Measurements from ENCODE around the gene PCLAF. TPM values are rescaled to one million over a fixed set of nuclear protein-coding genes. Genes with fewer than 3 reads are reported as not detected.
"Not testable (repeated sequence)": the region's sequence is repeated elsewhere in the genome, so short reads cannot be mapped to it uniquely, and the experiment has no call there.

PCLAF gene
- total and polyA plus RNA-seq, 2 of the 13 experiments (the other 11 are each of a cell fraction or from before 2014, with no cell fraction given), result 98.6 to 98.9 TPM

DNA sequence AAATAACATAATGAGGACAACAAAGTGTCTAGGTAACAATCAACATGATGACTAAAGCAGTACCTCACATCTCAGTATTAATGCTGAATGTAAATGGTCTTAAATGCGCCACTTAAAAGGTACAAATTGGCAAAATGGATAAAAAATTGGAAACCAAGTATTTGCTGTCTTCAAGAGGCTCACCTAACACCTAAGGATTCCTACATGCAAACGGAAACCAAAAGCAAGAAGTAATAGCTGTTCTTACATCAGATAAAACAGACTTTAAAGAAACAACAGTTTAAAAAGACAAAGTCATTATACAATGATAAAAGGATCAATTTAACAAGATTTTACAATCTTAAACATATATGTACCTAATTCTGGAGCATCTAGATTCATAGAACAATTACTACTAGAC, 47.7 kb downstream of the PCLAF start (continued):
- TF ChIP-seq PRDM10 (CRISPR knock-in tag; IDR thresholded peaks at IDR 0.05; ENCODE audit: low read depth), result no peak
- no peak for TF ChIP-seq ZNF468 (CRISPR knock-in tag; IDR thresholded peaks at IDR 0.05)
- TF ChIP-seq ZBTB1 (CRISPR knock-in tag; IDR thresholded peaks at IDR 0.05; ENCODE audit: borderline replicate concordance), result no peak

GRCh38 chr15:64331668-64332067, 49.6 kb downstream of the PCLAF start:
- DNase-seq (ENCODE audit: low spot score); H3K4me1 ChIP-seq (ENCODE audit: insufficient read depth, low read length); H3K9me3 ChIP-seq (ENCODE audit: low read length); FAIRE-seq; in situ Hi-C loops (cut with HindIII; ENCODE audit: extremely low pct_ligation_motif_present, low pct_unique_long_range_greater_than_20kb); POLR2A ChIA-PET; H3K4me2 ChIP-seq (ENCODE audit: low read depth, low read length); BruUV-seq (replicated peaks); H2AFZ ChIP-seq (ENCODE audit: low read length); CTCF ChIA-PET (ENCODE audit: low intra/inter-chr PET ratio, low total read pairs); H3K4me3 ChIP-seq (replicated peaks in 1 of 3; ENCODE audit: insufficient read depth in 1 of 3, low read depth in 2 of 3, low read length in 3 of 3); H3K9ac ChIP-seq (ENCODE audit: insufficient read depth, low read depth, low read length); H4K20me1 ChIP-seq (ENCODE audit: insufficient read depth, low read length); ATAC-seq; H3K36me3 ChIP-seq (replicated peaks in 1 of 2; ENCODE audit: control insufficient read depth in 1 of 2, insufficient read depth in 2 of 2, low read length in 2 of 2); intact Hi-C loops (cut with micrococcal nuclease; ENCODE audit: unreplicated experiment); H3K27ac ChIP-seq (ENCODE audit: extremely low read length, insufficient read depth, low read length); H3K27me3 ChIP-seq (ENCODE audit: control insufficient read depth in 1 of 2, insufficient read depth in 2 of 2, low read length in 2 of 2); H3K79me2 ChIP-seq (ENCODE audit: insufficient read depth, low read length): not testable (repeated sequence)
- 39% methylated on average over 2 of the region's 3 CpGs for WGBS (ENCODE audit: low lambda C conversion rate)

GRCh38 chr15:64326975-64327374, 54.3 kb downstream of the PCLAF start:
- H3K79me2 ChIP-seq (ENCODE audit: insufficient read depth, low read length); CTCF ChIA-PET (ENCODE audit: low intra/inter-chr PET ratio, low total read pairs); in situ Hi-C loops (cut with HindIII; ENCODE audit: extremely low pct_ligation_motif_present, low pct_unique_long_range_greater_than_20kb); H3K9me3 ChIP-seq (ENCODE audit: low read length); H2AFZ ChIP-seq (ENCODE audit: low read length); H3K4me3 ChIP-seq (replicated peaks in 1 of 3; ENCODE audit: insufficient read depth in 1 of 3, low read depth in 2 of 3, low read length in 3 of 3); H4K20me1 ChIP-seq (ENCODE audit: insufficient read depth, low read length); FAIRE-seq; H3K27ac ChIP-seq (ENCODE audit: extremely low read length, insufficient read depth, low read length); H3K36me3 ChIP-seq (replicated peaks in 1 of 2; ENCODE audit: control insufficient read depth in 1 of 2, insufficient read depth in 2 of 2, low read length in 2 of 2); DNase-seq (ENCODE audit: low spot score); H3K4me1 ChIP-seq (ENCODE audit: insufficient read depth, low read length); H3K4me2 ChIP-seq (ENCODE audit: low read depth, low read length); POLR2A ChIA-PET; H3K9ac ChIP-seq (ENCODE audit: insufficient read depth, low read depth, low read length); BruUV-seq (replicated peaks); intact Hi-C loops (cut with micrococcal nuclease; ENCODE audit: unreplicated experiment); ATAC-seq; H3K27me3 ChIP-seq (ENCODE audit: control insufficient read depth in 1 of 2, insufficient read depth in 2 of 2, low read length in 2 of 2): not testable (repeated sequence)
- no CpG with 5 or more reads among the region's 15 CpGs for WGBS (ENCODE audit: low lambda C conversion rate)

DNA sequence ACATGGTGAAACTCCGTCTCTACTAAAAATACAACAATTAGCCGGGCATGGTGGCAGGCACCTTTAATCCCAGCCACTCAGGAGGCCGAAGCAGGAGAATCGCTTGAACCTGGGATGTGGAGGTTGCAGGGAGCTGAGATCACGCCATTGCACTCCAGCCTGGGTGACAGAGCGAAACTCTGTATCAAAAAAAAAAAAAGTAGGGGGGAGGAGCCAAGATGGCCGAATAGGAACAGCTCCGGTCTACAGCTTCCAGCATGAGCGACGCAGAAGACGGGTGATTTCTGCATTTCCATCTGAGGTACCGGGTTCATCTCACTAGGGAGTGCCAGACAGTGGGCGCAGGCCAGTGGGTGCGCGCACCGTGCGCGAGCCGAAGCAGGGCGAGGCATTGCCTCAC, 54.8 kb downstream of the PCLAF start:
- H3K79me2 ChIP-seq (ENCODE audit: insufficient read depth, low read length); DNase-seq (ENCODE audit: low spot score); H3K27me3 ChIP-seq (ENCODE audit: control insufficient read depth in 1 of 2, insufficient read depth in 2 of 2, low read length in 2 of 2); H3K9me3 ChIP-seq (ENCODE audit: low read length); H3K9ac ChIP-seq (ENCODE audit: insufficient read depth, low read depth, low read length); H3K4me3 ChIP-seq (replicated peaks in 1 of 3; ENCODE audit: insufficient read depth in 1 of 3, low read depth in 2 of 3, low read length in 3 of 3); H3K4me2 ChIP-seq (ENCODE audit: low read depth, low read length); H3K27ac ChIP-seq (ENCODE audit: extremely low read length, insufficient read depth, low read length); CTCF ChIA-PET (ENCODE audit: low intra/inter-chr PET ratio, low total read pairs); H3K4me1 ChIP-seq (ENCODE audit: insufficient read depth, low read length); H2AFZ ChIP-seq (ENCODE audit: low read length); in situ Hi-C loops (cut with HindIII; ENCODE audit: extremely low pct_ligation_motif_present, low pct_unique_long_range_greater_than_20kb); BruUV-seq (replicated peaks); H3K36me3 ChIP-seq (replicated peaks in 1 of 2; ENCODE audit: control insufficient read depth in 1 of 2, insufficient read depth in 2 of 2, low read length in 2 of 2); intact Hi-C loops (cut with micrococcal nuclease; ENCODE audit: unreplicated experiment); ATAC-seq; FAIRE-seq; H4K20me1 ChIP-seq (ENCODE audit: insufficient read depth, low read length); POLR2A ChIA-PET: not testable (repeated sequence)
- WGBS (ENCODE audit: low lambda C conversion rate), result 97% methylated on average over 12 of the region's 20 CpGs

Measured in HepG2 (cell line).